Astrocyte of the cerebellum (primary cell): Measurements from ENCODE around the gene DPPA5.
A peak's percentile ranks its signal among the peaks of the same experiment; 100 is the strongest.
"Not testable (repeated sequence)": the region's sequence is repeated elsewhere in the genome, so short reads cannot be mapped to it uniquely, and the experiment has no call there.

ENCODE experiments used
- DNase-seq: peaks from one replicate; pipeline ENCODE4 v3.0.0-alpha.2; 2011; ENCODE audit warnings: low read depth
- H3K4me3 ChIP-seq: 2 replicates; pipeline ENCODE4 v1.5.1; 2011; ENCODE audit warnings: mild to moderate bottlenecking, low read depth, low read length, moderate library complexity
- in situ Hi-C: cut with HindIII; loops from 2 replicates; pipeline ENCODE4 v1.10.0; 2017; ENCODE audit warnings: low sequenced_read_pairs
- TF ChIP-seq, protein P1 (sequence below): IDR thresholded peaks from 2 replicates; pipeline ENCODE4 v1.5.1; 2012; ENCODE audit warnings: low read length, low read depth, moderate library complexity, mild to moderate bottlenecking; ENCODE audit errors: missing control alignments

DPPA5 gene, protein sequence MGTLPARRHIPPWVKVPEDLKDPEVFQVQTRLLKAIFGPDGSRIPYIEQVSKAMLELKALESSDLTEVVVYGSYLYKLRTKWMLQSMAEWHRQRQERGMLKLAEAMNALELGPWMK

DNA sequence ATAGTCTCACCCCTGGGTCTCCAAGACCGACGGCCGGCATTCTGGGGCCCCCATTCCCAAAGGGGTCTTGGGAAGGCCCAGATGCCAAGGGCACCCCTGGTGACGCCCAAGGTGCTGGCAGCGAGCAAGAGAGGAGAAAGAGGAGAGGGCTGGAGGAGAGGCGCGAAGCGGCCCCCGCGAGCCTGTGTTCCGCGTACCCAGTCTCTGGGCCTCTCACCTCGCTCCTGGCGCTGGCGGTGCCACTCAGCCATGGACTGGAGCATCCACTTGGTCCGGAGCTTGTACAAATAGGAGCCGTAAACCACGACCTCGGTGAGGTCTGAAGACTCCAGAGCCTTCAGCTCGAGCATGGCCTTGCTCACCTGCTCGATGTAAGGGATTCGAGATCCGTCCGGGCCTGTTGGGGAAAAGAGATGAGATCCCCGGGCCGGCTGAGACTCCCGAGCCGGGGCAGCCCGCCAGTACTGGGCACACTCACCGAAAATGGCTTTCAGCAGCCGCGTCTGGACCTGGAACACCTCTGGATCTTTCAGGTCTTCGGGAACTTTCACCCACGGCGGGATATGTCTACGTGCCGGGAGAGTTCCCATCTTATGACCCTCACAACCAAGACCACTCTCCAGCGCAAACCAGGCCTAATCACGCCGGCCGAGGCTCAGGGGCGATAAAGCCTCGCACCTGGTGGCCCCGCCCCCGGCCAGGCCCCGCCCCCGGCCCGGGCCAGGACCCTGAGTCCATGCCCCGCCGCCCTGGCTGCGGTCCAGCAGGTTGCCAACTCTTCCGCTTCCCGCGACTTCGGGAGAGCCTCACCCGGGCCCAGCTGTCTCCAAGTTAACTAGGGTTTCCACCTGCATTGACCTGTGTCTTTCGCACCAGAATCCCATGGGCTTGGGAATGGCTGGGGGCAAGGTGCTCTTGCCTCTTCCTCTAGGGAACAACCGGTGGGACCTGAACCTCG, at the start of gene DPPA5:
TSS of gene DPPA5 (minus strand) at position 641 of the 958 bp plus-strand sequence. CDS start at position 590, 51 bp downstream.
- in situ Hi-C loops = no loop called here
- TF ChIP-seq, protein P1, sequence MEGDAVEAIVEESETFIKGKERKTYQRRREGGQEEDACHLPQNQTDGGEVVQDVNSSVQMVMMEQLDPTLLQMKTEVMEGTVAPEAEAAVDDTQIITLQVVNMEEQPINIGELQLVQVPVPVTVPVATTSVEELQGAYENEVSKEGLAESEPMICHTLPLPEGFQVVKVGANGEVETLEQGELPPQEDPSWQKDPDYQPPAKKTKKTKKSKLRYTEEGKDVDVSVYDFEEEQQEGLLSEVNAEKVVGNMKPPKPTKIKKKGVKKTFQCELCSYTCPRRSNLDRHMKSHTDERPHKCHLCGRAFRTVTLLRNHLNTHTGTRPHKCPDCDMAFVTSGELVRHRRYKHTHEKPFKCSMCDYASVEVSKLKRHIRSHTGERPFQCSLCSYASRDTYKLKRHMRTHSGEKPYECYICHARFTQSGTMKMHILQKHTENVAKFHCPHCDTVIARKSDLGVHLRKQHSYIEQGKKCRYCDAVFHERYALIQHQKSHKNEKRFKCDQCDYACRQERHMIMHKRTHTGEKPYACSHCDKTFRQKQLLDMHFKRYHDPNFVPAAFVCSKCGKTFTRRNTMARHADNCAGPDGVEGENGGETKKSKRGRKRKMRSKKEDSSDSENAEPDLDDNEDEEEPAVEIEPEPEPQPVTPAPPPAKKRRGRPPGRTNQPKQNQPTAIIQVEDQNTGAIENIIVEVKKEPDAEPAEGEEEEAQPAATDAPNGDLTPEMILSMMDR = no peak
- no peak within 1 kb of the TSS for H3K4me3 ChIP-seq
- DNase-seq = no peak

DNA sequence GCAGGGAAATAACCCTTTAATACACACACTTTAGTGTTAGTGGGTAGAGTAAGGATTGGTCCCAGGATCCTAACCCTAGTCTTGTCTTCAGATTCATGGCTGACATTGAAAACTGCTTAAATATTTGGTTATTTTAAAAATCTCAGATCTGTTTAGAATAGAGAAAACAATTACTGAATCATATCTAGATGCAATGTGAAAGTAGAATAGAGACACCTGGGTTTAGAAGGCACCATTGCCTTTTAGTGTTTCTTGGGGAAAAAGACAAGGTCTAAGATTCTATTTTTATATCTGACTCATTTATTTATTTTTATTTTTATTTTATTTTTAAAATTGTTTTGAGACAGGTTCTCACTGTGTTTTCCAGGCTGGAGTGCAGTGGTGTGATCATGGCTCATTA, 46.6 kb upstream of the DPPA5 start:
- no peak for DNase-seq
- in situ Hi-C loops = no loop called here
- H3K4me3 ChIP-seq = no peak overlapping the region
- TF ChIP-seq, protein P1 = no peak

DNA sequence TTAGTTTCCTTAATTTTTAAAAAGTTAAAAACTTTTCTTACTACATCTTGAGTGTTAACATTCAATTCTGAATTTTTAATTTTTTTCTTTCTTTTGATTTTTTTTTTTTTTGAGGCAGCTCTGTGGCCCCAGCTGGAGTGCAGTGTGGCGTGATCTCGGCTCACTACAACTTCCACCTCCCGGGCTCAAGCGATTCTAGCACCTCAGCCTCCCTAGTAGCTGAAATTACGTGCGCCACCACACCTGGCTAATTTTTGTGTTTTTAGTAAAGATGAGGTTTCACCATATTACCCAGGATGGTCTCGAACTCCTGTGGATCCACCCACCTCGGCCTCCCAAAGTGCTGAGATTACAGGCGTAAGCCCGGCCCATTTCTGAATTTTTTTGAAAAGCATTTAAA, 41.8 kb upstream of the DPPA5 start:
- no peak overlapping the region for H3K4me3 ChIP-seq
- DNase-seq = no peak
- in situ Hi-C loops = no loop called here

DNA sequence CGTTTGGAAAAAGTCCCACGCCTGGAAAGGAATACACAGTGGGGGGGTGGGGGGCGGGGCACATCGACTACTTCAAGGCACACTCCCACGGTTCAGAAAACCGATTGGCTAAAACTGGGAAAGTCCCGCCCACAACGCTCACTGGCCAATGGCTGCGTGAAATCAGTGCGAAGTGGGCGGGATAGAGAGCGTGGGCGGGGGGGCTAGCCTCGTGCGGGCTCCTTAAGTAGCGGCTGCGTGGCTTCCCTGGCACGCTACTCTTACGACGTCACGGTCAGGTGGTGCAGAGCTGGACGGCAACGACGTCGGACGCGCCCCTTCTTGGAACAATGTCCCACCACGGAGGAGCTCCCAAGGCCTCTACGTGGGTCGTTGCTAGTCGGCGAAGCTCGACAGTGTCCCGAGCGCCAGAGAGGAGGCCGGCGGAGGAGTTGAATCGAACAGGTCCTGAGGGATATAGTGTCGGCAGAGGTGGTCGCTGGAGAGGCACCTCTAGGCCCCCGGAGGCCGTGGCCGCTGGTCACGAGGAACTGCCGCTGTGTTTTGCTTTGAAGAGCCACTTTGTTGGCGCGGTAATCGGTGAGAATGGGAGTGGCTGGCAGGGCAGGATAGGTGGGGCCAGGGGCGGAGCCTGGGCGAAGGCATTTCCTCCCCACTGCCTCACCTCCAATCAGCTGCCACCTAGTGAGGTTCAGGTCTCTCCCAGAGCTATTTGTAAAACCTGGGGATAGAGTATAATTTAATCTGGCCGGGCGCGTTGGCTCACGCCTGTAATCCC, 40.7 kb upstream of the DPPA5 start, which contains the start of gene DDX43:
TSS of gene DDX43 (plus strand) at position 252 of the 778 bp plus-strand sequence. CDS start at position 330, 78 bp downstream.
- DNase-seq = no peak
- in situ Hi-C loops = no loop called here
- TF ChIP-seq, protein P1 = no peak
- peak within 1 kb of the TSS; percentile 18 for H3K4me3 ChIP-seq

More for the DNA sequence above, 41.8 kb upstream of the DPPA5 start:
- TF ChIP-seq, protein P1 = no peak

DNA sequence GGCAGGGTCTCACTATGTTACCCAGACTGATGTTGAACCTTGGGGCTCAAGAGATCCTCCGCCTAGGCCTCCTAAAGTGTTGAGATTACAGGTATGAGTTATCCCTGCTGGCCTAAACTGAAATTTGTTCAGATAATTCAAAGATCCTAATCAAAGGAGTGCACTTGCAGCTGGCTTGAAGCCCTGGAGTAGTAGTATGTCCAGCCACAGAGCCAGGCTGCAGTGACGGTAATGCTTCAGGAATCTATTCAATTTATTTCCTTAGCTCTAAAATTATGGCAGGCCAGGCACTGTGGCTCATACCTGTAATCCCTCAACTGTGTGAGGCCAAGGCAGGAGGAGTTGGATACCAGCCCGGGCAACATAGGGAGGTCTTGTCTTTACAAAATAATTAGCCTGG, 39.2 kb upstream of the DPPA5 start:
- no peak for DNase-seq
- TF ChIP-seq, protein P1 = no peak
- in situ Hi-C loops = no loop called here
- no peak overlapping the region for H3K4me3 ChIP-seq

DNA sequence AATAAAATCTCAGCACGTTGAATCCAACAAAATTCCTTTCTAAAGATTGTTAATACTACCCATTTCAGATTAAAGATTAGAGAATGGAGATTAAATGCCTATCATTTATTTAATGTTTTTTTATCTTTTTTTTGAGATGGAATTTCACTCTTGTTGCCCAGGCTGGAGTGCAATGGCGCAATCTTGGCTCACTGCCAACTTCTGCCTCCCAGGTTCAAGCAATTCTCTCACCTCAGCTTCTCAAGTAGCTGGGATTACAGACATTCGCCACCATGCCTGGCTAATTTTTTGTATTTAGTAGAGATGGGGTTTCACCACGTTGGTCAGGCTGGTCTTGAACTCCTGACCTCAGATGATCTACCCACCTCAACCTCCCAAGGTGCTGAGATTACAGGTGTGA, 38.1 kb upstream of the DPPA5 start:
- in situ Hi-C loops, H3K4me3 ChIP-seq, DNase-seq: not testable (repeated sequence)
